T-cell (primary cell): ENCODE measurements around the gene LHFPL3. TPM values are rescaled to one million over a fixed set of nuclear protein-coding genes. Genes with fewer than 3 reads are reported as not detected.
A peak's percentile ranks its signal among the peaks of the same experiment; 100 is the strongest.

Experiments
- ATAC-seq, 4 experiments: fragments of 200-7000 bp in 3 of 4; fragments of 150-1000 bp in 1 of 4; cut with Tn5 transposase; replicated peaks in 1 of 4; 1 replicate in 3 of 4; 2 replicates in 1 of 4; pipeline ENCODE4 v1.10.0; 2021; ENCODE audit warnings: moderate library complexity in 3 of 4, mild to moderate bottlenecking in 2 of 4, moderate number of reproducible peaks in 1 of 4
- CTCF ChIA-PET, 2 donors: fragments of 300-600 bp; sonication (Branson Sonifier 250); formaldehyde crosslinking; loops; one replicate each; lab custom pipeline; 2022; ENCODE audit warnings: antibody characterized with exemption in 2 of 2; lab: Charles Lee
- POLR2A ChIA-PET, 2 donors: fragments of 300-600 bp; sonication (Branson Sonifier 250); formaldehyde crosslinking; loops; one replicate each; lab custom pipeline; 2022; ENCODE audit warnings: antibody characterized with exemption in 2 of 2; lab: Charles Lee
- DNase-seq, 35 experiments: peaks; one replicate each; pipeline versions ENCODE4 v3.0.0 to v3.0.0-alpha.2; 2013 to 2023
- H3K27ac ChIP-seq: one replicate; pipeline ENCODE4 v1.5.1; 2013; ENCODE audit warnings: low read length
- H3K27me3 ChIP-seq, 2 experiments: replicated peaks in 1 of 2; 1 replicate in 1 of 2; 2 replicates in 1 of 2; pipeline versions ENCODE4 v1.6.1 to v1.7.0; 2013; ENCODE audit warnings: low read length in 1 of 2, mixed read lengths in 1 of 2; ENCODE audit not compliant: control insufficient read depth in 2 of 2, insufficient read depth in 2 of 2; ENCODE audit errors: extremely low read depth in 1 of 2
- H3K36me3 ChIP-seq, 2 donors: 1 replicate in 1 of 2; 2 replicates in 1 of 2; pipeline versions ENCODE4 v1.6.1 to v1.7.0; 2013; ENCODE audit warnings: low read length in 1 of 2; ENCODE audit not compliant: control insufficient read depth in 2 of 2, insufficient read depth in 1 of 2; ENCODE audit errors: extremely low read depth in 1 of 2
- H3K4me1 ChIP-seq, 2 experiments: 1 replicate in 1 of 2; 2 replicates in 1 of 2; pipeline versions ENCODE4 v1.6.1 to v1.7.0; 2013; ENCODE audit warnings: low read length in 2 of 2, mixed read lengths in 1 of 2; ENCODE audit not compliant: insufficient read depth in 2 of 2, control insufficient read depth in 1 of 2; ENCODE audit errors: extremely low read depth in 1 of 2
- H3K4me3 ChIP-seq, 2 donors: 1 replicate in 1 of 2; 2 replicates in 1 of 2; pipeline versions ENCODE4 v1.5.1 to v1.7.0; 2013; ENCODE audit warnings: mild to moderate bottlenecking in 2 of 2, low read length in 1 of 2, moderate library complexity in 1 of 2; ENCODE audit not compliant: control insufficient read depth in 1 of 2; ENCODE audit errors: extremely low read depth in 1 of 2
- H3K9me3 ChIP-seq: 2 replicates; pipeline ENCODE4 v1.7.0; 2013
- H3K27ac Mint-ChIP-seq, 2 donors: one replicate each; pipeline ENCODE4 v1.8.0; 2020 to 2021; ENCODE audit warnings: mild to moderate bottlenecking in 2 of 2, mixed read lengths in 2 of 2
- H3K27me3 Mint-ChIP-seq, 2 donors: one replicate each; pipeline ENCODE4 v1.8.0; 2021 to 2022; ENCODE audit warnings: mixed read lengths in 2 of 2
- H3K36me3 Mint-ChIP-seq: one replicate; pipeline ENCODE4 v1.8.0; 2021; ENCODE audit warnings: mixed read lengths
- H3K4me1 Mint-ChIP-seq, 3 donors: one replicate each; pipeline ENCODE4 v1.8.0; 2020 to 2022; ENCODE audit warnings: mixed read lengths in 3 of 3, mild to moderate bottlenecking in 1 of 3
- H3K4me3 Mint-ChIP-seq, 3 donors: one replicate each; pipeline ENCODE4 v1.8.0; 2020 to 2022; ENCODE audit warnings: mild to moderate bottlenecking in 3 of 3, mixed read lengths in 3 of 3, moderate library complexity in 3 of 3
- H3K9me3 Mint-ChIP-seq, 3 donors: one replicate each; pipeline ENCODE4 v1.8.0; 2020 to 2022; ENCODE audit warnings: mixed read lengths in 3 of 3
- WGBS: methylation state at CpG from one replicate; pipeline ENCODE4 v1.1.5; 2013; ENCODE audit warnings: missing lambda C conversion rate; ENCODE audit not compliant: insufficient coverage; 5-methylcytosine and 5-hydroxymethylcytosine counted together
- total RNA-seq, 35 experiments: library from RNA in 6 of 35; stranded (reverse) in 6 of 35; fragments of 120-200 nt in 1 of 35; gene quantifications; one replicate each; pipeline versions ENCODE4 v1.2.1 to v1.2.4 and lab custom pipeline; 2013 to 2026

LHFPL3 gene
- total RNA-seq, 5 donors from 2014 or later (not counting 1 experiment from before 2014, with no cell fraction given), result not detected

- no peaks in the 10 kb centered on the region for H3K4me1 Mint-ChIP-seq
- no peaks in the 10 kb centered on the region for H3K4me1 ChIP-seq
- H3K9me3 Mint-ChIP-seq, result no peaks in the 10 kb centered on the region
- DNase-seq, result no peak
- CTCF ChIA-PET, result no interaction called here
- H3K27ac ChIP-seq, result no peak overlapping the region
- H3K4me3 Mint-ChIP-seq, result no peak overlapping the region
- H3K36me3 Mint-ChIP-seq, result no peaks in the 10 kb centered on the region
- H3K27ac Mint-ChIP-seq, result no peak overlapping the region
- ATAC-seq, result no peak
- H3K4me3 ChIP-seq, result no peak overlapping the region
- H3K36me3 ChIP-seq, result no peaks in the 10 kb centered on the region
- peaks cover 0 to 25% of the 10 kb centered on the region in 2 experiments for H3K27me3 ChIP-seq
- H3K9me3 ChIP-seq, result no peaks in the 10 kb centered on the region
- WGBS, result 71% methylated on average over 4 of the region's 5 CpGs
- H3K27me3 Mint-ChIP-seq, result peaks cover 28 to 29% of the 10 kb centered on the region in 2 donors
- POLR2A ChIA-PET, result no interaction called here
Measured at GRCh38 chr7:104843198-104843597, 514.8 kb downstream of the LHFPL3 start.

GRCh38 chr7:104845557-104845956 lies 517.2 kb downstream of the LHFPL3 start:
- WGBS, result 100% methylated on average over 1 of the region's 5 CpGs
- no peak for ATAC-seq
- POLR2A ChIA-PET, result no interaction called here
- H3K9me3 Mint-ChIP-seq, result no peaks in the 10 kb centered on the region
- Histone ChIP-seq H3K4me3 (no peak overlapping the region), H3K4me1 (no peaks in the 10 kb centered on the region), H3K27me3 (peaks cover 0 to 19% of the 10 kb centered on the region in 2 experiments), H3K9me3 (no peaks in the 10 kb centered on the region), H3K27ac (no peak overlapping the region), H3K36me3 (no peaks in the 10 kb centered on the region)
- H3K36me3 Mint-ChIP-seq, result no peaks in the 10 kb centered on the region
- no peak overlapping the region for H3K27ac Mint-ChIP-seq
- H3K4me1 Mint-ChIP-seq, result no peaks in the 10 kb centered on the region
- no peak for DNase-seq
- no peak overlapping the region for H3K4me3 Mint-ChIP-seq
- peaks cover 23 to 28% of the 10 kb centered on the region in 2 donors for H3K27me3 Mint-ChIP-seq
- CTCF ChIA-PET, result no interaction called here

DNA sequence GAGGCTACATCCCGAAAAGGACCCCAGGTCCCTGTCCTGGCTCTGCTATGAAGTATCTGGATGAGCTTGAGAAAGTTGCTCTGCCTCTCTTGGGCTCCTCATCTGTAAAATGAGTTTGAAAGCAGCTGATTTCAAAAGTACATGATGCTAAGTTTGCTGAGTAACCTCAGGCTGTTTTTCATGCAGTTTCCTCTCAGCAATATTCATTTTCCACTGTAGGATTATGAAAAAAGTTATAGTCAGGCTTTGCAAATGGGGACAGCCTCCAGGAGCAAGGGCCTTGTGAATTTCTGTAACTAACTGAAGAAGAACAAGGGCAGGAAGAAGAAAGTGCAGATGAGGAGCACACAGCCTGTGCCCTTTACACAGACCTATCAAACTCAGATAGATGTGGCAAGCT lies 518.3 kb downstream of the LHFPL3 start:
- Histone ChIP-seq H3K36me3 (no peaks in the 10 kb centered on the region), H3K9me3 (no peaks in the 10 kb centered on the region), H3K4me3 (no peak overlapping the region), H3K4me1 (no peaks in the 10 kb centered on the region), H3K27me3 (peaks cover 0 to 19% of the 10 kb centered on the region in 2 experiments), H3K27ac (no peak overlapping the region)
- Mint-ChIP-seq H3K27ac (no peak overlapping the region), H3K9me3 (no peaks in the 10 kb centered on the region), H3K36me3 (no peaks in the 10 kb centered on the region), H3K27me3 (peaks cover 15 to 25% of the 10 kb centered on the region in 2 donors), H3K4me1 (no peaks in the 10 kb centered on the region), H3K4me3 (no peak overlapping the region)
- ATAC-seq (no peak), DNase-seq (no peak)
- ChIA-PET POLR2A (no interaction called here), CTCF (interaction anchor here (1.0 to 1.9 kb wide), 3 partner anchors 9 to 36 kb away, joined by 4 to 14 read pairs (median 5); no protein-coding TSS in a partner anchor)
- no CpG with 5 or more reads among the region's 1 CpG for WGBS

DNA sequence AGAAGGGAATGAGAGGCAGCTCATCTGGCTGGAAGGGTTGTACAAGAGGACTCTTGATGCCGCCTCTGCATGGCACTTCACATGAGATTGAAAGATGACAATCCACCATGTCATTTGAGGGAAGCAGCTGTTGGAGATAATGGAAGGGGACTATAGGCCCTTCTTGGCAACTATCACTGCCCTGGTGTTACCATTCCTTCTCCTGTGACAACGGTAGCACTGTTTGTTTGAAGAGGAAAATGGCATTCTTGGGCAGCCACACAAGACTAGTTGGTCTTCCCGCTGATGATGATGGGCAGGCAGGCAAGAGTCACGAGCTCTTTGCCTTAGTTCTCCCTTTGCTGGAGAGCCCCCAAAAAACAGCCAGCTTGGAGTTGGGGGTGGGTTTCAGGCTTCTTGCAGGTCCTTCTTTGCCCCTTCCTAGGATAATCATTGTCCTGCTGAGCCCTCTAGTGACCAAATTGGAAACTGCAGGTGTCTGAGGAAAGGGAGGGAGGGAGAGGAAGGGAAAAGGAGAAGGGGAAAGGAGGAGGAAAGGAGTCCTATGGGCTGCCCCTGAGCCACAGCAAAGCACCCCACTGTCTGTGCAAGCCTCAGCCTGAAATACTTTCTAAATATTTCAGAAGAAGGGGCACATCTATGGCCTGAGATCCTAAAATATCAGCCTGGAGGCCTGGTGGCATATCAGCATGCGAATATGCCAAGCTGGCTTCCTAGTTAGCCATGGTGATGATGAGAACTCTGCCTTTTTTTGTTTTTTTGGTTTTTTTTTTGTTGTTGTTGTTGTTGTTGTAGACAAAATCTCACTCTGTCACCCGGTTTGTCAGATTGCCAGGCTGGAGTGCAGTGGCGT lies 520.0 kb downstream of the LHFPL3 start:
- peaks cover 0 to 23% of the 10 kb centered on the region in 2 experiments for H3K27me3 ChIP-seq
- H3K27ac ChIP-seq, result no peak overlapping the region
- ChIA-PET POLR2A (no interaction called here), CTCF (interaction anchor here (0.6 to 2.4 kb wide), 13 partner anchors 10 to 1275 kb away, joined by 3 to 20 read pairs (median 3); no protein-coding TSS in a partner anchor)
- Mint-ChIP-seq H3K9me3 (no peaks in the 10 kb centered on the region), H3K27me3 (peaks cover 12 to 20% of the 10 kb centered on the region in 2 donors), H3K27ac (no peak overlapping the region), H3K4me1 (no peaks in the 10 kb centered on the region), H3K4me3 (no peak overlapping the region), H3K36me3 (no peaks in the 10 kb centered on the region)
- no peaks in the 10 kb centered on the region for H3K36me3 ChIP-seq
- DNase-seq (peak in 26 of 35 experiments; percentile 7 to 68 (median 28)), ATAC-seq (peak; percentile 32 to 56 (median 52))
- no peaks in the 10 kb centered on the region for H3K4me1 ChIP-seq
- H3K9me3 ChIP-seq, result no peaks in the 10 kb centered on the region
- 59% methylated on average over 4 of the region's 7 CpGs for WGBS
- H3K4me3 ChIP-seq, result no peak overlapping the region

GRCh38 chr7:104850374-104850773 lies 522.0 kb downstream of the LHFPL3 start:
- no peaks in the 10 kb centered on the region for H3K4me1 Mint-ChIP-seq

DNA sequence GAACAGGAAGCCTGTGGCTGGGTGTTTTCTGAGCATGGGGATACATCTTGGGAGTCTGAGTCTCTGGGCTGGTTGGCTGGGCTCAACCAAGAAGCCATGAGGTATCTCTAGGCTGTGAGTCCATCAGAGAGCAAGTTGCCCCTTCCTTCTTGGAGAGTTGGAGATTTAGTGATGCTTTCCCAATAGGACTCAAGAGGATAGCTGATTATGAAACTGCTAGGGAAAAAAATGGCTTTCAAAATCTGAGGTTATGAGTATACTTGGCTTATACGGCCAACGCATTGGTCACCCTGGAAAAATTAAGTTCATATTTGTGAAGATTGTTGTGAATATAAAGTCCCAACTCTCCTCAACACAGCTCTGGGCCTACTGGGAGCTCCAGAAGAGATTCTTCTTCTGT lies 522.9 kb downstream of the LHFPL3 start:
- Histone ChIP-seq H3K9me3 (no peaks in the 10 kb centered on the region), H3K4me1 (no peaks in the 10 kb centered on the region), H3K27ac (no peak overlapping the region), H3K4me3 (no peak overlapping the region), H3K36me3 (no peaks in the 10 kb centered on the region), H3K27me3 (peaks cover 0 to 14% of the 10 kb centered on the region in 2 experiments)
- ChIA-PET POLR2A (no interaction called here), CTCF (no interaction called here)
- Mint-ChIP-seq H3K27me3 (peaks cover 0 to 6% of the 10 kb centered on the region in 2 donors), H3K27ac (no peak overlapping the region), H3K4me1 (no peaks in the 10 kb centered on the region), H3K9me3 (no peaks in the 10 kb centered on the region), H3K36me3 (no peaks in the 10 kb centered on the region), H3K4me3 (no peak overlapping the region)
- no CpG with 5 or more reads among the region's 2 CpGs for WGBS
- DNase-seq (no peak), ATAC-seq (no peak)

More at GRCh38 chr7:104850374-104850773, 522.0 kb downstream of the LHFPL3 start:
- H3K4me3 Mint-ChIP-seq, result no peak overlapping the region
- no peak overlapping the region for H3K27ac Mint-ChIP-seq
- Histone ChIP-seq H3K4me3 (no peak overlapping the region), H3K27me3 (peaks cover 0 to 18% of the 10 kb centered on the region in 2 experiments), H3K4me1 (no peaks in the 10 kb centered on the region), H3K27ac (no peak overlapping the region), H3K36me3 (no peaks in the 10 kb centered on the region), H3K9me3 (no peaks in the 10 kb centered on the region)
- no peaks in the 10 kb centered on the region for H3K36me3 Mint-ChIP-seq
- POLR2A ChIA-PET, result no interaction called here
- WGBS, result no CpG with 5 or more reads among the region's 1 CpG
- peaks cover 7 to 15% of the 10 kb centered on the region in 2 donors for H3K27me3 Mint-ChIP-seq
- ATAC-seq (no peak), DNase-seq (no peak)
- no peaks in the 10 kb centered on the region for H3K9me3 Mint-ChIP-seq
- CTCF ChIA-PET, result no interaction called here
